ENCODE results near the gene TCF20.
A peak's percentile ranks its signal among the peaks of the same experiment; 100 is the strongest.

Gene TCF20

GRCh38 chr22:42268852-42269410 lies 1.5 kb downstream of the TCF20 start:
- no peak for FAIRE-seq
- peak; percentile 11 for DNase-seq (ENCODE audit: insufficient read length, low spot score)

GRCh38 chr22:42265321-42265720 lies 5.1 kb downstream of the TCF20 start:
- DNase-seq (ENCODE audit: insufficient read length, low spot score) (no peak), FAIRE-seq (no peak)

- no peak for DNase-seq (ENCODE audit: insufficient read length, low spot score)
- FAIRE-seq = no peak
Measured at GRCh38 chr22:42263944-42264343, 6.5 kb downstream of the TCF20 start.

GRCh38 chr22:42262964-42263363 lies 7.5 kb downstream of the TCF20 start:
- DNase-seq (ENCODE audit: insufficient read length, low spot score) = no peak
- FAIRE-seq = no peak

- DNase-seq (ENCODE audit: insufficient read length, low spot score) (no peak), FAIRE-seq (no peak)
Measured at GRCh38 chr22:42261296-42261695, 9.2 kb downstream of the TCF20 start.

GRCh38 chr22:42258126-42258525 lies 12.3 kb downstream of the TCF20 start:
- no peak for FAIRE-seq
- no peak for DNase-seq (ENCODE audit: insufficient read length, low spot score)

GRCh38 chr22:42257386-42257785 lies 13.1 kb downstream of the TCF20 start:
- DNase-seq (ENCODE audit: insufficient read length, low spot score) = no peak
- FAIRE-seq = no peak

- no peak for FAIRE-seq
- DNase-seq (ENCODE audit: insufficient read length, low spot score) = no peak
Measured at GRCh38 chr22:42256930-42257329, 13.5 kb downstream of the TCF20 start.

- FAIRE-seq (no peak), DNase-seq (ENCODE audit: insufficient read length, low spot score) (no peak)
Measured at GRCh38 chr22:42256220-42256619, 14.2 kb downstream of the TCF20 start.

- DNase-seq (ENCODE audit: insufficient read length, low spot score) = no peak
- FAIRE-seq = no peak
Measured at GRCh38 chr22:42249831-42250230, 20.6 kb downstream of the TCF20 start.

- no peak for FAIRE-seq
- DNase-seq (ENCODE audit: insufficient read length, low spot score) = no peak
Measured at GRCh38 chr22:42248995-42249394, 21.5 kb downstream of the TCF20 start.

GRCh38 chr22:42247596-42247995 lies 22.9 kb downstream of the TCF20 start:
- DNase-seq (ENCODE audit: insufficient read length, low spot score) (no peak), FAIRE-seq (no peak)

- FAIRE-seq = no peak
- no peak for DNase-seq (ENCODE audit: insufficient read length, low spot score)
Measured at GRCh38 chr22:42243802-42244060, 26.7 kb downstream of the TCF20 start.

GRCh38 chr22:42236848-42237247 lies 33.6 kb downstream of the TCF20 start:
- no peak for FAIRE-seq

GRCh38 chr22:42236268-42236667 lies 34.2 kb downstream of the TCF20 start:
- DNase-seq (ENCODE audit: insufficient read length, low spot score) = no peak
- no peak for FAIRE-seq

More at GRCh38 chr22:42236848-42237247, 33.6 kb downstream of the TCF20 start:
- no peak for DNase-seq (ENCODE audit: insufficient read length, low spot score)

GRCh38 chr22:42233879-42234278 lies 36.6 kb downstream of the TCF20 start:
- no peak for FAIRE-seq
- DNase-seq (ENCODE audit: insufficient read length, low spot score) = no peak

- no peak for FAIRE-seq
- no peak for DNase-seq (ENCODE audit: insufficient read length, low spot score)
Measured at GRCh38 chr22:42231929-42232328, 38.5 kb downstream of the TCF20 start.

GRCh38 chr22:42229455-42230149 lies 40.9 kb downstream of the TCF20 start:
- FAIRE-seq = peak; percentile 36
- no peak for DNase-seq (ENCODE audit: insufficient read length, low spot score)

- FAIRE-seq = no peak
- DNase-seq (ENCODE audit: insufficient read length, low spot score) = no peak
Measured at GRCh38 chr22:42228483-42228882, 42.0 kb downstream of the TCF20 start.

GRCh38 chr22:42227435-42227834 lies 43.0 kb downstream of the TCF20 start:
- no peak for DNase-seq (ENCODE audit: insufficient read length, low spot score)
- no peak for FAIRE-seq

- FAIRE-seq = no peak
- DNase-seq (ENCODE audit: insufficient read length, low spot score) = no peak
Measured at GRCh38 chr22:42225841-42226240, 44.6 kb downstream of the TCF20 start.

GRCh38 chr22:42222140-42222539 lies 48.3 kb downstream of the TCF20 start:
- DNase-seq (ENCODE audit: insufficient read length, low spot score) = no peak
- no peak for FAIRE-seq
